Stimulated activated CD4-positive, alpha-beta T cell treated with anti-CD3 and anti-CD28 coated beads, Interleukin-12 subunit alpha, Interleukin-12 subunit beta, amount 100 ng/mL, for 4 hours (primary cell): ENCODE measurements around the gene AADACL2.
"Not testable (repeated sequence)": the region's sequence is repeated elsewhere in the genome, so short reads cannot be mapped to it uniquely, and the experiment has no call there.

Experiments
- DNase-seq: peaks from one replicate; pipeline ENCODE4 v3.0.0-alpha.2; 2020

The AADACL2 gene

GRCh38 chr3:151733613-151734012 is at the start of gene AADACL2:
TSS of gene AADACL2 (plus strand) at chr3:151733927. CDS start at chr3:151734036, 109 bp downstream.
- DNase-seq: no peak

- DNase-seq: no peak
These were observed 49.6 kb upstream of the AADACL2 start for GRCh38 chr3:151684094-151684493.

GRCh38 chr3:151686257-151686656 is 47.5 kb upstream of the AADACL2 start:
- DNase-seq: no peak

- DNase-seq: no peak
These were observed 46.7 kb upstream of the AADACL2 start for GRCh38 chr3:151687076-151687475.

GRCh38 chr3:151688571-151688970 is 45.2 kb upstream of the AADACL2 start:
- DNase-seq: no peak

DNA sequence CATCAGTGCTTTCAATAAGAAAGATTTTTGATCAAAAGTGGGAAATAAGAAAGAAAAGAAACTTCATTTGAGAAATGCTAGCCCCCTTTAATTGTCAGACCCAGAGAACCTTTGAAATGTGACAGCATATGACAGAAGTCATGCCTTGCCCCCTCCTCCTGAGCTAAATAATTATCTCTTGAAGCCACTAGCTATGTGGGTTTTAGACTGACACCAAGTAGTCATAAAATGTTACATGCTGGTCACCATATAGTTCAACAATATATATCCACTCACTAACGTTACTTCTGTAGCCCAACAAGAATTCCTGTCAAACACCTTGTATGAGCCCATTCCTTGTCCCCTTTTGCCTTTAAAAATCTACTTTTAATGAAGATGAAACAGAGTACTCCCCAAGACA is 43.1 kb upstream of the AADACL2 start:
- DNase-seq: no peak

- DNase-seq: no peak
These were observed 36.2 kb upstream of the AADACL2 start for GRCh38 chr3:151697496-151697895.

DNA sequence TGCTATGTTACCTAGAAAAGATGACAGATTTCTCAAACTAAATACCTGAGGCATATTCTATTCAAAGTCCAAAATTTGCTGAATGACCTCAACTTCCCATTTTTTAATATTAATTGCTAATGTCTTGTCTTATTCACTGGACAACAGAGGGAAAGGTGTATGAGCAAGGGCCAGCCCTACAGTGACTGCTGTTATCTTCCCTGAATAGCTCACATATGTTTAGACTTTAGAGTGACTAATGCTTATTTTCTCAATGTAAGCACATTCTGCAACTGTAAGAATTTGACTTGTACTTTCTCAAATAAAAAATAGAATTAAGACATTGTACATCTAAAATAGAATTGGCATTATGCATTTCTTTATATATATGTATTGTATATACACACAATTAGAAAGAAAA is 26.5 kb upstream of the AADACL2 start:
- DNase-seq: no peak

DNA sequence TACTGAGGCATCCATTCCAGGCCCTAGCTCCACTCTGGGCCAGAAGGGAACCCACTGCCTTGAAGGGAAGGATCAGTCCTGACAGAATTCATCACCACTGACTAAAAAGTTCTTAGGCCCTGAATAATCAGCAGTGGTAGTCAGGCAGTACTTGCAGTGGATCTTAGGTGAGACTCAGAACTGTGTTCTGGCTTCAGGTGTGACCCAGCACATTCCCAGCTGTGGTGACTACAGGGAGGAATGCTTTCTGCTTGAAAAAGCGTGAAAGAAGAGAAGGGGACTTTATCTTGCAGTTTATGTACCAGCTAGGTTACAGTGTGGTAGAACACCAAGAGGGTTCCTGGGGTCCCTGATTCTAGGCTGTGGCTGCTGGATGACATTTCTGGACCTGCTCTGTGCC is 24.9 kb upstream of the AADACL2 start:
- DNase-seq: no peak

DNA sequence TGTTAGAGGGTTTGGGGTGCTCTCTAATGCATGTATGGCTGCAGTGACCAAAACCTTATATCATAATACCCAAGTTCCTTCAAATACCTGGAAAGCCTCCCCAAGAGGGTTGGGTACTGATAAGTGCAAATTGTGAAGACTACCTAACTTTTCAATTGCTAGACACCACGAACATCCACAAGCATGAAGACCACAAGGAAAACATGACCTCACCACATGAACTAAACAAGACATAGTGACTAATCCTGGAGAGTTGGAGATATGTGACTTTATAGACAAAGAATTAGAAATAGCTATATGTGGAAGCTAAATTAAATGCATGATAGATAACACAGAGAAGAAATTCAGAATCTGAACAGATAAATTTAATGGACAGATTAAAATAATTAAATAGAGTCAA is 23.9 kb upstream of the AADACL2 start:
- DNase-seq: no peak

DNA sequence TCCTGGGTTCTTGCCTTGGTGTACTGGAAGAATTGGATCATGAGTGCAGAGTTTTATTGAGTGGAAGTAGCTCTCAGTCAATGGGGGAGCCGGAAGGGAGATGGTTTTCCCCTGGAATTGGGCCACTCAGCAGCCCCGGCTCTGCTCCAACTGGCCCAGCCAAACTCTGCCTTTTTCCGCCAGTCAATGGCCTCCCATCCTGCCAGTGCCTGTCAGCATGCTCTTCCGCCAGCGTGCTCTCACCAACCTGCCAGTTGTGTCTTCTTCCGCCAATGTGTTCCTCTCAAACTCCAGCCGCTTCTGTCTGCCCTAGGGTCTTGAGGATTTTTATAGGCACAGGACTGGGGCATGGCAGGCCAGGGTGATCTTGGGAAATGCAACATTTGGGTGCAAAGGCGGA is 12.4 kb upstream of the AADACL2 start:
- no peak for DNase-seq

GRCh38 chr3:151722856-151723255 is 10.9 kb upstream of the AADACL2 start:
- no peak for DNase-seq

- no peak for DNase-seq
These were observed 8.9 kb upstream of the AADACL2 start for GRCh38 chr3:151724576-151725562.

DNA sequence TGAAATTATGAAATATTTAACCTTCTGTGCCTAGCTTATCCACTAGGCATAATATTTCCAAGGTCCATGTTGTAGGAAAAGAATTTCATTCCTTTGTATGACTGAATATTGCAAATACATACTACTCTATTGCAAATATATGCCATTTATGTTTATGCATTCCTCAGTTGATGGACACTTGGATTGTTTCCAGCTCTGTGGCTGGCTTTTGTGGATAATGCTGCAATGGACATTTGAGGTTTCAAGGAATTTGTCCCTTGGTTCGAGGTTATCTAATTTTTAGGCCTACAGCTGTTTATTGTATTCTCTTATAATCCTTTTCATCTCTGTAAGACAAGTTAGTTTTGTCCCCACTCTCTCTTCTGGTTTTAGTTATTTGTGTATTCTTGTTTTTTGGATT is 7.7 kb upstream of the AADACL2 start:
- DNase-seq: no peak

DNA sequence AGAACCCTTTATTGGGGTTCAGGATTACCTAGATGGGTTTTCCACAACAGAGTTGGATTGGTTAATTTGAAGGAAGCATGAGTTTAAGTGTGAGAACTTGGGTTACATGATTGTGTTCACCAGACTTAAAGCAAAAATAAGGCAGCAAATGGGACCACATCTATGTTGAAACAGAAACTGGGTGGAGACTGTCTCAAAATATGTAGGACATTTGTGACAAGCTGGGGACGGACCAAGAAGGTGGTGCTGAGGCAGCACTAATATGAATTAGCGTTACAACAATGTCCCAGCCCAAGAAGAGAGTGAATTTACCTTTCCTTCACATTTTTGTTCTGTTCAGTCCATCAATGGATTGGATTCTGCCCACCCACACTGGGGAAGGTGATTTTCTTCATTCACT is 866 bp upstream of the AADACL2 start:
- DNase-seq: no peak

DNA sequence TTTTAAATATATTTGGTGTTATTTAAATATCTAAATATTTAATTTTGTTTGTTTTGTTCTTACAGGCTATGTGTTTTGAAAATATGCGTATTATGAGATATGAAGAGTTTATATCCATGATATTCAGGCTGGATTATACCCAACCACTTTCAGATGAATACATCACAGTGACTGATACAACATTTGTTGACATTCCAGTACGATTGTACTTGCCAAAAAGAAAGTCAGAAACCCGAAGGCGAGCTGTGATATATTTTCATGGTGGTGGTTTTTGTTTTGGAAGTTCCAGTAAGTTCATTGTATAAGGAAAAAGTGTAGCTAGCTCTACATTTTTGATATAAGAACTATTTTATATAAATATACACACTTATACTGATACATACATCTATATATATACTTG is 6.9 kb downstream of the AADACL2 start:
- no peak for DNase-seq

- no peak for DNase-seq
These were observed 10.1 kb downstream of the AADACL2 start for GRCh38 chr3:151743855-151744254.

GRCh38 chr3:151750181-151750580 is 16.5 kb downstream of the AADACL2 start:
- no peak for DNase-seq

DNA sequence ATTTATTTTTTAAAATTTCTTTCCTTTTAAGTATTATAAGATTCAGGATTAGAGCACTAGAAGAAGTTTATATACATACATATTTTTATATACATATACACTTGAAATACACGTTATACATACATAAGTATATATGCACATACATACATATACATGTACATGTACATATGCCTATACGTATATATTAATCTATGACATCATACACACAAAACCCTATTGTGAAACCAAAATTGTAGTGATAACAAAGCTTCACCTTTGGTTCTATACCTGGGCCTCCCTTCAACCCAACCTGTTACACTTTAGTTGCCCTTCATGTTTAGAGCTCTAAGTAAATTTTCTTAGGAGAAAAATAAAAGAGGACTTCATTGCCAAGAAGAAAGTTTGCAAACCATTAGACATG is 17.0 kb downstream of the AADACL2 start:
- DNase-seq: no peak

GRCh38 chr3:151751161-151751560 is 17.4 kb downstream of the AADACL2 start:
- no peak for DNase-seq

GRCh38 chr3:151753846-151754245 is 20.1 kb downstream of the AADACL2 start:
- DNase-seq: no peak

GRCh38 chr3:151761581-151761980 is 27.9 kb downstream of the AADACL2 start:
- no peak for DNase-seq

GRCh38 chr3:151764699-151765098 is 31.0 kb downstream of the AADACL2 start:
- DNase-seq: not testable (repeated sequence)

GRCh38 chr3:151765685-151766084 is 32.0 kb downstream of the AADACL2 start:
- DNase-seq: no peak

GRCh38 chr3:151766454-151766853 is 32.7 kb downstream of the AADACL2 start:
- no peak for DNase-seq
